GM21526 (cell line): ENCODE results near the gene CACNB4.
A peak's percentile ranks its signal among the peaks of the same experiment; 100 is the strongest.
"Not testable (repeated sequence)": the region's sequence is repeated elsewhere in the genome, so short reads cannot be mapped to it uniquely, and the experiment has no call there.

ENCODE experiments used
- ATAC-seq: cut with Tn5 transposase; IDR thresholded peaks from one replicate; pipeline ENCODE4 v1.9.1; 2021; ENCODE audit warnings: moderate library complexity; ENCODE audit not compliant: unreplicated experiment, low FRiP score

CACNB4 gene

DNA sequence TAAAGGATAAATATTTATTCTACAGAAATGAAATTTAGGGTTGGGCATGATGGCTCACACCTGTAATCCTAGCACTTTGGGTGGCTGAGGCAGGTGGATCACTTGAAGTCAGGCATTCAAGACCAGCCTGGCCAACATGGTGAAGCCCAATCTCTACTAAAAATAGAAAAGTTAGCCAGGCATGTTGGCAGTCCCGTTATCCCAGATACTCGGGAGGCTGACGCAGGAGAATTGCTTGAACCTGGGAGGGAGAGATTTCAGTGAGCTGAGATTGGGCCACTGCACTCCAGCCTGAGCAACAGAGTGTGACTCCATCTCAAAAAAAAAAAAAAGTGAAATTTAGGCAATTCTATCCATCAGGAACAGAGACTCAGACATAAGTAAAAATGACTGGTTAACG lies 8.1 kb downstream of the CACNB4 start:
- not testable (repeated sequence) for ATAC-seq

DNA sequence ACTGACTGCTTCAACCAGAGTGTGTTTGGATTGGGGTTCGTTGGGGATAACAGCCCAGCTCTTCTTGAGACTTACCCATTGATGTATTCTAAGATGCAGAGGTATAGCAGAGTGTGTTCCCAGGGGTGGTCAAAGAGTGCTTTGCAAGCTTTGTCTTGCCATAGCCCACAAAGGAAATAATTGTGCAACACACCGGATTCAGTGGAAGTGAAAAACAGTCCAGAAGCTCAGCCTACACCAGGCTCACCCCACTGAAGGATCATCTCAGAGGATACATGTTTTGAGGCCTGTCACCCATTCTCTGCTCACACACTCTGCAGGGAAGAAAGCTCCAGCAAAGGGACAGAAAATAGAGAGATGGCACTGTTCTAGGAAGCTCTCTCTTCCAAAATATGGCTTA lies 9.6 kb downstream of the CACNB4 start:
- ATAC-seq, result no peak

DNA sequence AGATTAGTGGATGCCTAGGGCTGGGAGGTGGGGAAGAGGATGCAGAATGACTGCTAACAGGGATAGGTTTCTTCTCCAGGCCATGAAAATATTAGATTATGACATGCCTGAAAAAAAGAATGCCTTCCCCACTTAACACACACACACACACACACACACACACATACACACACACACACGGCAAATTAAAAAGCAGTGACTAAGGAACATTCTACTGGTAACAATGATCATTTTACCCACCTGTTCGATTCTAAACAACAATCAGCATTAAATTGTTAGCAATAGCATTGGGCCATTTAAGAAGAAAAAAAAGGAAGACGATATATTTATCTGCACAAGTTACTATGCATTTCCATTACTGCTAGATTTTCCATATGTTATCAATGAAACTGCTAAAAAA lies 10.8 kb downstream of the CACNB4 start:
- no peak for ATAC-seq

DNA sequence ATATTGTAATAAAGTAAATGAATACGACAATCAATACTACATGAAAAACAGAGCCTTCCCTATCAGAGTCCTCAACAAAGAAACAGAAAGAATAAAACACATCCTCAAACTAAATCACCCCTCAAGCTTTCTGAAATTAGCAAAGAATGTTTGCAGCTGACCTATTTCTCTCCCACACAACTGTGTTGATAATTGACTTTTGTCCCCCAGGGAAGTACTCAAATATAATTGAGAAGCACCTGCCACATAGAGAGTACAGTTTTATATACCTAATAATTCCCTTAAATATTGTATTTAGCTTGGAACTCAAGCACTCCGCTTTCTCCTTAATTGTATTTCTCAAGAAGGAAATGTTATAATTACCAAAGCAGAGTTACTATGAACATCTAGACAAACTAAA lies 12.6 kb downstream of the CACNB4 start:
- ATAC-seq, result no peak

DNA sequence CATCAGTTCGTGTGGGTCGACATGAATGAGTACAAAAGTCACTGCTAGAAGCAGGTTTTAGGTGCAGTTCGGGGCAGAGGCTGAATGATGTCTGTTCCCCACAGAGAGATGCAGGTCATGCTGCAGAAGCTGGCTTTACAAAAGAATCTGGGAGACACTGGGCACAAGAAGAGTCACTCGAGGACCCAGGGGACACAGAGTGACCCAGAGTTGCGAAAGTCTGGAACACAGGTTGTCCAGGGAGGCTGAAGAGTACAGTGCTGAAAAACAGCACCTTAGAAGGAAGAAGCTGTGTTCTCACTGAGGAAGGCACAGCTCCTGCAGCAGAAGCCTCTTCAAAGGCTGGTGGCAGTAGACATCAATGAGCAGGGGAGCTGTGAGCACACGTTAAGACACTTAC lies 14.8 kb downstream of the CACNB4 start:
- ATAC-seq, result no peak

DNA sequence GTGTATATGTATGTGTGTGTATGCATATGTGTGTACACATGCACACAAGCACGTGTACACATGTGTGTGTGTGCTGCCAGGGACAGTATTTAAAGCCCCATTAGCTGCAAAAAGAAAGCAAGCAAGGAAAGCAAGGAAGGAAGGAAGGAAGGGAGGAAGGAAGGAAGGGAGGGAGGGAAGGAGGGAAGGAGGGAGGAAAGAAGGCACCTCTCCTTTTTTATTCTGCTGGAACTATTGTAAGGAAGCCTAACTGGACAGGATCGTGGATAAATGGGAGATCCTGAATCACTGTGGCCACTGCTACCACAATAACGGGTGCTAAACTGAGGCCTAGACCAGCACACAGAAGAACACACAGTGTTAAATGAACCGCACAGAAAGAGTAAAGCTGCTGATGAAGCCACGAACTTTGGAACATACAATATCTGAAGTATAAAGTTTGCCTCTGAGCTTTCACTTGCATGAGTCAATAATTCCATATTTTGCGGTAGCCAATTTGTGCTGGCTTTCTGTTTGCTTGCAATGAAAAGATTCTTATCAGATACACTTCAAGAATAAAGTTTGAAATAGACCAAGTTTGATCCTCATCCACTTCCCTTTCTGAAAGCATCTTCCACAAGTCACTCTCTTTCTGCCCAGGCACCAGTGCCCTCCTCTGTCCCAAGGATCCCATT lies 15.5 kb downstream of the CACNB4 start:
- ATAC-seq, result no peak

DNA sequence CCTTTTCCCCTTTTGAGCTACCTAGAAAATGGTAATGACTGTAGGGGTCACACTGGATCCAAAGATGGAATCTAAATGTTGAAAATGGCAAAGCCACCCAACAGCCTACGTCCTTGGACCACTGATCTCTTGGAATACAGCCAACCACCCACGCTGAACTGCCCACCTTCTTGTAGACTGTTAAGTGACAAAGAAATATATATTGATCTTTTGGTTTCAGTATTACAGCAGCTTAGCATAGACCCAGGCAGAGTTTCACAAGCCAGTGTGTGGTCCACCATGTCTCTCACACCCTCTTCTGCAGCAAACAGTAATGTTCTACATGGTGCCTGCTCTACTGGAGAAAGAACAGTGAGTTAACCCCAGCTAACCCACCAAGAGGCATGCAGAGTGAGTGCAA lies 20.2 kb downstream of the CACNB4 start:
- peak; percentile 73 for ATAC-seq

DNA sequence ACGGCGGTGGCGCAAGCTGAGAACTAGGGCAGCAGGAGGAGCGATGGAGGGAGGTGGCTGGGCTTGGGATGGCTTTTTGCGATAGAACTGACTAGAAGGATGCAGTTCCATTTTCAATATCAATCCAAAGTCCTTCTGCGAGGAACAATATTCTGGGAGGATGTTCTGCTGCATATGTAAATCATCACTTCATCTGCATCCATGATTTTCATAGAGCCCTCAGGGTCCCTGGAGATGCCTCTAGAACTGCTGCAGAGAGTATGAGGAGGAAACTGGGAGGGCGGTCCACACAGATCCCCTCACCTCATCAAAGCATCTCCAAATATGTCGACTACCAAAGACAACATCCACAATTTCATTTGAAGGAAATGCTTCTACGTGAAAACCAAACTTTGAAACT lies 20.8 kb downstream of the CACNB4 start:
- ATAC-seq, result no peak

DNA sequence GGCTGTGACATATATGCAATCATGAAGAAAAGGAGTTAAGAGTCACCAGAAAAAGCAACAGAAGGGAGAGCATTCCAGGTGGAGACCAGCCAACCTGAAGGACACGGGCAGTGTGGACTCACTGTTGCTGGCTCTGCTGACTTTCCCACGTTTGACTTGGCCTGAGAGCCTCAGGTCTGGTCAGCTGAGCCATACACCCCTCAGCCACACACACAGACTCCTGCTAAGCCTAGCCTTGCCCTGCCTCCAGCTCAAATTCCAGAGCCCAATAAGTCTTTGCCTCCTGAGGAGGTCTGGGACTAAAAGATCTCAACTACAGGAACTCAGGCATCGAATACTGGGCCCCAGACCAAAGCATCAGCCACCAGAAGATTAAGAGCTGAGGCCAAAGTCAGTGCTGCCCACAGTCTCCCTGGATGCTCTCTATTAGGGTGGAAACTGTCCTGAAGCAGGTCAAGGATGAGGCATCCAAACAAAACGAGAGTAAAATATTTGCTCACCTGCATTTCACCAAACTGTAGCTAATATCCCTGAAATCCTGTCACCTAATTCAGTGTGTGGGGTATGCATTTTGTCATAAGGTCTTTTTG lies 23.3 kb downstream of the CACNB4 start:
- no peak for ATAC-seq

DNA sequence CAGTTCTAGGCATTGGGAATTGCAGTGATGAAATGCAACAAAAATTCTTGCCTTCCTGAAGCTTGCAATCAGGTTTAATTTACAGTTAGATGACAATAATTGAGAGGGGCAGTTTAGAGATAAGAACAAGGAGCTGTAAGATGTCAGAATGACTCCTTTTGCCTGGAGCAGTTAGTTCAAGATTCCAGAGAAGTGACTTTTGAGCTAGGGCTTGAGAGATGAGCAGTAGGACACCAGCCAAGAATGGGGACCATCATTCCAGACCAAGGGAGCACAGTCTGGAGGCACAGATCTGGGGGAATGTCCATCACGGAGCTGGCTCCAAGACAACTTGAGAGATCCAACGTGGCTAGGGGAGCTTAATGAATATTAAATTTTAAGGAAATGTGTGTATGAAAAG lies 26.8 kb downstream of the CACNB4 start:
- no peak for ATAC-seq

DNA sequence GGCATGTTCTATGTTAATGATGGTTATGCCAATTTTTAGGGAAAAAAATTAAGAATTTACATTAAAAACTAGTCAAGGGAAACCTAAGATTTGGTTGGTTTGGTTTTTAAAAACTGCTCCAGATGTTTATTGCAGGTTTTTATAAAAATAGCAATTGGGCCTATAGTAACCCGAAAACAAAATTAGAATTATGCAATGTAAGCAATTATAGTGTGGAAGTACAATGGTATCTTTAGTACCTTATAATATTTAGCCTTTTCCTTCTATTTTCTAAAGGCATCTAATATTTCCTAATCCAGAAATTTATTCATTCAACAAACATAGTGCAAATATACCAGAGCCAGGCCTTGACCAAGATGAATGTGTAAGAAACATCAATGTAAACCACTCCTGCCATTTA lies 27.3 kb downstream of the CACNB4 start:
- ATAC-seq, result no peak

DNA sequence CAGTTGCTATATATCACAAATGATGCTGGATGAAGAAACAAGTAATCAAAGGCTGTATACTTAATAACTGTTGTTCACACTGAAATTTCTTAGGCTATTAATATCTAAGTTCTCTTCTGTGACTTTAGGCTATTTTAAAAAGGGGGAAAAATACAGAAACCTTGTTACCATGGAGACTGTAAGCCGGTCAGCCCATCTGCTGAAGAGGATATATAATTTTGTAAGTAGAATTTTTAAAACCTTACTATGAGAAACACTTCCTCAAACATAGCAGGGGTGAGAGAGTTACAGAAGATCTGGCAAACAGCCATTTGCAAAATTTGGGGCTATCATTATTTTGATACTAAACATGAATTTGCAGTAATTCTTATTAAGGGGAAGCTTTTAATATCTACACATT lies 27.8 kb downstream of the CACNB4 start:
- ATAC-seq, result no peak

DNA sequence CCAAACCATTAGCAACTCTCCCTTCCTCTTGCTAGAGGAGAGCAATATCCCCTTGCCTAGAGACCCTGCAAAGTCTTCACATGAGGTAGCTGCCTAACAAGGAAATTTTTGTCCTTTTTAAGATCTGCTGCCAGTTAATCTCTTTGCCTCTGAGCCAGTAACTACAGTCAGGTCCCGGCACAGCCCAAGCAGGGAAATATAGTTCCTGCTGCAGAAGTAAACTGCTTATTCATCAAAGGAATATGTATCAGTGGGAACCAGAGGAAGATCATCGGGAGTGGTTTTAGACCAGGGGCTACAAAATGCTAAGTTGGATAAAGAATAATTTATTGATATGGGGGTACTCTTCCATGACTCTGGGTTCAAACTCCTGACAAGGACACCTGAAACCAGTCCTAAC lies 30.6 kb downstream of the CACNB4 start:
- ATAC-seq, result no peak

DNA sequence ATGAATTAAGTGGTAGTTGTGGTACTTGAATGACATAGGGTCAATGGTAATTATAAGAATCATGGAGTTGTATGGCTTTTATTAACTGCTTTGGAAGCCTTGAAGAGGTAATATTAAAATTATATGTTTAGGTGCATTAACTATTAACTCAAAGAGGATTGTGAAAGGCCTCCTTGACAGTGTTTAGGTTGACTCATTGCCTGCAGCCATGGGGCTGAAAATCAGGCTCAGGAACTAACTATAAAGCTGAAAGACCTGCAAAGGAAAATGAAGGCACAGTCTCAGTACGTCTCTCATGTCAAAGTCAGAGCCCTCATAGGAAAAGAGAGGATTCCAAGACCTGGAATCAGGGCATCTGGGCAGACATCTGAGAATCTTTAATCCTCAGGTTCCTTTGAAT lies 31.0 kb downstream of the CACNB4 start:
- no peak for ATAC-seq

DNA sequence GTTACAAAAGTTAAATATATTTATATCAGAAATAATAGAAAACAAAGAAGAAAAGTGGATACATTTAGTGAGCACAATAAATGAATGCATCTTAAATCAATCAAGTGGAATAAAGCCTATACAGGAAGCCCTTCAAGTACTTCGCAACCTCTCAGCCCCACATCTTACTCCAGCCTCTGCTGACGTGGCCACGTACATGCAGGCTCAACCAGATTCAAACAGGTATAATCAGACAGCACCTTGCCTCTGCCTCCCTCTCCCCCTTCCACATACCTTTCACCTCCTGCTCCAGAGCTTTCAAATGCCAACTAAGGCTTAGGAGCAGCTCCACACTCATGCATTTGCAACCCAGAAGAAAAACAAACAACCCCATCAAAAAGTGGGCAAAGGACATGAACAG lies 32.9 kb downstream of the CACNB4 start:
- no peak for ATAC-seq

DNA sequence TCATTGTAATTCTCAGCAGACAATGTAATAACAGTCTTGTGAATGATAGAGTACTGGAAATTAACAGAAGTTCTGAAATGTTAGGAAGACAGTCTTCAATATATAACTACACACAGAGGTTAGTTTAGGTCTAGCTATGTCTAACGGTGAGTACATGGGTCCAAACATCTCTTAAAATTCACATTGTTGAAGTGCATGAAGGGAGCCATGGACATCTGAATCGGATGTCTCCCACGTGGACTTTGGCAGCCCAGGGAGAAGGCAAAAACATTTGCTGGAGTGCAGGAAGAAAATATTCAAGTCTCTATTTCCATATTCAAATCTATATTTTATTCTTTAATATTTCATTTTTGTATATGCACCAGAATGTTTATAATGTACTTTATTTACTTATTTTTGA lies 34.8 kb downstream of the CACNB4 start:
- no peak for ATAC-seq

DNA sequence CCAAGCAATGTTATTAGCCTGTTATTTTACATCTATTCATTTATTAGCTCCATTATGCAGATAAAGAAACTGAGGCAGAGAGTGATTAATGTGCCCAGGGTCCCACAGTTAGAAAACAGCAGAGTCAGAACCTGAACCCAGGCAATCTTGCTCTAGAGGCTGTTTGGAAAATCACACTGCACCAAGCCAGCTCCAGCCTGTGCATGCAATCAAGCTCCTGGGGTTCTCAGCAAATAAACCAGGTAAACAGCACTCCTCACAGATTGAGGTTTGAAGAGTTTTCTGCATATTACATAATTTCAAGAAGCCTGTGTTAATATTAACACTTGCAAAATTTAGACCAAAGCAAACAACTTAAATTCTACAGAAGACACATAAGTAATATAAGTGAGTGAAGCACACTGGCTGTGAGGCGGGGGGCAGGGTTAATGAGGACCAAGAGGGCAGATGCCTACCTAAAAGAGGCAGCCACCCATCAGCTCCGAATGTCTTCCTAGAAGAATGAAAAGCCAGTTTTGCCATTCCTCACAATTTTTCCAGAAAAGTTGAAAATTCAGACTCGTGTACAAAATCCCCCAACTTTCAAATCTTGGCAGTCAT lies 35.4 kb downstream of the CACNB4 start:
- no peak for ATAC-seq

DNA sequence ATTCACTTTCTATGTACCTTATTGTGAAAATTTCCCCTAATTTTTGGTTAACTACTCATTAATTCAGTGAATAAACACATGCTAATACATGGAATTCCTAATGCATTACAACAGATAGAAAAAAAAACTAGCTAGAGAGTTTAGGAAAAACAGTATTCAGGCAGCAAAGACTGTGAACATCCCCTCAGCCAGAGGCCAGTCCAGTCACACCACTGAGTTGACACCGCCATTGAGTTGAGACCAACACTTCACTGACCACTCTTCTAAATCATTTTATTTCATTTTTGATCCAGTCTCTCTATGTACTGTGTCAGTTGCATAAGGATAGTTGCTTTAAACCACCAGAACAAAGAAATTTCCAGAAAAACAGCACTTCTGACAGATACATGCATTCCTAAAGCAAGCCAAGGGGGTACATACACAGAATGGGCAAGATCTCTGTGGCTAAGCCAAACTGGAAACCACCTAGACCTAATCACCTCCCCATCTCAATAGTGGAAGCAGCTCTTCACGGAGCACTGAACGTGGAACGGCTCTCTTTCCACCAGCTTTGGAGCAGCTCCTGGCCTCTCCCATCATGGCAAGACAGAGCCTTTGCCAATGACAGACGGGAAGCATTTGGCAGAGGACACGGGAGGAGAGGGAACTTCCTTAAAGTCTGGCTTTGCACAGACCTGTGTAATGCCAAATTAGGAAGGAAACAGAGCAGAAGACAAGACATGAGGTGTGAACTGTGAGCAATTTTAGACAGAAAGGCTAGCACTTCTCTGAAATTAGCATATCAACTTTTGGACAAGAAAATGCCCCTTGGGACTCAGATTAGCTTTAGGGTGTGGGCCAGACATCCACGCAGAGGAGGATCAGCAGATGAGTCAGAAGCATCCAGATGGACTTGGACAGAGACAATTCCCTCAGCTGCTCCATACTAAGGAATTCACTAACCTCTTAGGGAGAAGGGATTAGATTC lies 36.4 kb downstream of the CACNB4 start:
- no peak for ATAC-seq

DNA sequence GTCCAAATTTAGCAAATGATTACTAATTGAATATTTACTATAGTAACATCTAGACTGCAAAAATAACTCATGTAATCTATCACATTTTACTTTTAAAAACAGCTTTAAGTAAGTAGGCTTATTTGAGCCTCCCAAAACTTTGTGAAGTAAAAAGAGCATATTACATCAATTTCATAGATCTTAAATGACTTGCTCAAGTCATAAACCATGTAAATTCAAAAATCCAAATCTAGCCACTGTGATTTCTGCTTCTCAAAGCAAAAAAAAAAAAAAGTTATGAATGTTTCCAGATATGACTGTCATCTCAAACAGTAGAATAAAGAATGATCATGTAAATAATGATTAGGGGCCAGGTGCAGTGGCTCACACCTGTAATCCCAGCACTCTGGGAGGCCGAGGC lies 37.5 kb downstream of the CACNB4 start:
- no peak for ATAC-seq

DNA sequence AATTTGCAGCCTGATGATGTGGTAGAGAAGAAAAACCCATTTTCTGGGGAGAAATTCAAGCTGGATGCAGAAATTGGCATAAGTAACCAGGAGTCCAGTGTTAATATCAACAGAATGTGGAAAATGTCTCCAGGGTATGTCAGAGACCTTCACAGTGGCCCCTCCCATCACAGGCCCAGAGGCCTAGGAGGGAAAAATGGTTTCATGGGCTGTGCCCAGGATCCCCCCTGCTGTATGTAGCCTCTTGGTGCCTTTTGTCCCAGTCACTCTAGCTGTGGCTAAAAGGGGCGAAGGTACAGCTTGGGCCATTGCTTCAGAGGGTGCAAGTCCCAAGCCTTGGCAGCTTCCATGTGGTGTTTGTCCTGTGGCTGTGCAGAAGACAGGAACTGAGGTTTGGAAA lies 40.2 kb downstream of the CACNB4 start:
- no peak for ATAC-seq

DNA sequence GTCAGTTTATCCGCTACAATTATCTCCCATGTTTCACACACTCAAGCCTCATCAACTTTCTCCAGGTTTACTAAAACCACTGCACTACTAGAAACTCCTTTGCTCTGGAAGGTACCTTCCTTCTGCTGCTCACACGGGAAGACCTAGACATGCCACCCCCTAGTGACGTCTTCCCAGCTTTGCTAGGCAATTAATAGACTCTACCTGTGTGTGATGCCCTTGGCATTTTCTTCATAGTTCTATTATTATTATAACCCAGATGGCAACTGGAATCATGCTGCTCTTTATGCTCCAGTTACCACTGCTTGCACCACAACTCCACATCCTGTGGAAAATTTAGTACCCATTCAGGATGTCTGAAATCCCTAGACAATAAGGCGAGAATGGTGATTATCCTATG lies 42.4 kb downstream of the CACNB4 start:
- ATAC-seq, result no peak
